Stimulated activated CD8-positive, alpha-beta memory T cell treated with anti-CD3 and anti-CD28 coated beads, Interleukin-12 subunit alpha, Interleukin-12 subunit beta, amount 100 ng/mL, for 4 hours (primary cell): ENCODE measurements around the gene LGMN.

Experiments used
- DNase-seq: peaks from one replicate; pipeline ENCODE4 v3.0.0-alpha.2; 2020; ENCODE audit warnings: low read depth

Gene LGMN

GRCh38 chr14:92675976-92676375, 72.5 kb downstream of the LGMN start:
- DNase-seq, result no peak

- no peak for DNase-seq
Measured at GRCh38 chr14:92675421-92675820, 73.0 kb downstream of the LGMN start.

DNA sequence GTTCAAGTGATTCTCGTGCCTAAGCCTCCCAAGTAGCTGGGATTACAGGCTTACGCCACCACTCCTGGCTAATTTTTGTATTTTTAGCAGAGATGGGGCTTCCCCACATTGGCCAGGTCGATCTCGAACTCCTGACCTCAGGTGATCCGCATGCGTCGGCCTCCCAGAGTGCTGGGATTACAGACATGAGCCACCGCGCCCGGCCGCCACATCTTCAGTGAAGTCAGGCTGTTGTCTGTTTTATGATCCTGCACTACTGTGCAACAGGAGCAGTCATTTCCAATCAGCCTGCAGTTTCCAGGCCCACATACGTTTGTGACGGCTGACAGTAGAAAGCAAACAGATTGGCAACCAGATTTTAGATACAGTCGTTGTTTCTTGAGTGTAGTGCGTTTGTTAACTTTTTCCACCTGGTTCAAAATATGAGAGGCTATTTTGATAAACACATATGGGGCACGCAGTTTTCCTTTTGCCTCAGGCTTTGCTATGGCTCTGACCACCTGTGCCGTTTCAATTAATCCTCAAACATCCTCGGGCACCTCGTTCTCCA, 74.8 kb downstream of the LGMN start:
- no peak for DNase-seq

GRCh38 chr14:92670643-92671366, 77.6 kb downstream of the LGMN start:
- DNase-seq, result no peak

- DNase-seq, result no peak
Measured at GRCh38 chr14:92670160-92670559, 78.3 kb downstream of the LGMN start.

DNA sequence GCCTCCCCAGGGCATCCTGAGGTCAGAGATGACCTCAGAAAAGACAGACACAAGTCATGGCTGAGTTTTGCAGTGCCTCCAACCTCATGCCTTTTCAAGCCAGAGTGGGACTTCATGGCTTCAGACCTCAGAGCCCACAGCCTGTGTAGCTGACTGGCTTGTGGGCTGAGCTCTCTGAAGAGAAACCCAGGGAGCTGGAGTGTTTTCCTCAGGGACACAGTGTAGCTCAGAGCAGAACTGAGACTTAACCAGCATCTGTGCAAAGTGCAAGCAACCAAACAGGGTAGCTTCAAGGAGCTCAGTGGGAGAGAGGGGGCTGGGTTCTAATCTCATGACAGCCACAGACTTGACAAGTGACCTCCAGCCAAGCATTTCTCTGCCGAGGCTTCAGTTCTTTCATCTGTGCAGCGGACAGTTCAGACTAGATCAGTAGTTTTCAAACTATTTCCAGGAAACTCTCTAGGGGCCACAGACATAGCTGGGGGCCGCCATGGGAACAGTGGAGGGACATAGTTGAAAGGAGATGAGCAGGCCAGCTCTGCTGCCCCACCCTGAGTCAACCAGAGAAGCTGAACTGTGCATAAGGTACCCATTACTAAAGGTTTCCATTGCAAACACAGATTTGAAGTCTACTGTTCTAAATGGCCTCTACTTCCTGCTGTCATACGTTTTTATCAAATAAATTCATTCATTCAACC, 80.0 kb downstream of the LGMN start:
- no peak for DNase-seq

- no peak for DNase-seq
Measured at GRCh38 chr14:92666251-92666650, 82.2 kb downstream of the LGMN start.

DNA sequence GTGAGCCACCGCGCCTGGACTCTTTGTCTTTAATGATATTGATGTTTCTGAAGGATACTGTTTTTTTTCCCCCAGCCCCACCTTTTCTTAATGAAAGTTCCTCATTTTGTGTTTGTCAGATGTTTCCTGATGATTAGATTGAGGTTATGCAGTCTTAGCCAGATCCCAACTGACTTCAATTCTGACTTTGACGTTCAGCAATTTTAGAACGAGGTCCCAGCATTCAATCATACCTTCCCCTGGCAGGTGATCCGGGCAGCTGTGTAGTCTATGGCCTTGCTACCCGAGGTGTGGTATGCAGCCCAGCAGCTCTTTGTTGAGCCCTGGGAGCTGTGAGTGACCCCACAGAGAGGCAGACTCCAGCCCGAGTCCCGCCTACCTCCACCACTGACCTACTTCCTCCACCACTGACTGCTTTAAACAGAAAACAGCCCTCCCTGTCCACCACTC, 82.7 kb downstream of the LGMN start:
- no peak for DNase-seq

DNA sequence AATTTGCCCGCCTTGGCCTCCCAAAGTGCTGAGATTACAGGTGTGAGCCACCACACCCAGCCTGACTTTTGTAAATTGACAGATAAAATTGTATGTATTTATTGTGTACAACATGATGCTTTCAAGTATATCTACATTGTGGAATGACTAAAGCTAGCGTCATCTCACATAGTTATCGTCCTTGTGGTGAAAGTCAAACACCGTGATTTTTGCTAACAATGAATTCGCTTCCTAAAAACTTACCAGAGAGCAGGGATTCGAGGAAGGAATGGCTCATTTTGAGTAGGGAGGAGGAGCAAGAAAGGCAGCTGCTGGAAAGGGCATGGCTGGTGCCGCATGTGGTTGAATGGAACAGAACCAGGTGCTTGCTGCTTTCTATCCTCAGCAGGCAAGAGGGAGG, 85.4 kb downstream of the LGMN start:
- no peak for DNase-seq

- no peak for DNase-seq
Measured at GRCh38 chr14:92660571-92660970, 87.9 kb downstream of the LGMN start.

- no peak for DNase-seq
Measured at GRCh38 chr14:92659765-92660561, 88.5 kb downstream of the LGMN start.

DNA sequence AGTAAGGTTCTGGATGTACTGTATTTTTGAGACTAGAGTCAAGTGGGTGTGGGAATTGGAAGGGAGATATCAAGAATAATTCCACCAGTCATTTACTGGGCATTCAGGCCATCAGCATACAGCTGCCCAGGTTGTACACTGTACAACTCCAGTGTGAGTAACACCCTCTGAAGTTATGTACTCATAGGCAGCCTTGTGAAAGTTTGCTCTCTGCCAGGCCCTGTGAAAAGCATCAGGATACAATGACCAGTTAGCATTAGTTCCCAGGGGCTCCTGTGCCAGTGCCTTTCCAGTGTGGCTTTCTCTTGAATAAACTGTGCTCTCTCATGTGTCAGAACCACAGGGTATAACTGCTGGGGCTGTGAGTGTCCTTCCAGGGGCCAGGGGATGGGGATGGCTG, 89.7 kb downstream of the LGMN start:
- DNase-seq, result no peak

GRCh38 chr14:92658160-92658559, 90.3 kb downstream of the LGMN start:
- DNase-seq, result no peak

GRCh38 chr14:92657457-92658142, 90.8 kb downstream of the LGMN start:
- no peak for DNase-seq

GRCh38 chr14:92656306-92657081, 91.9 kb downstream of the LGMN start:
- DNase-seq, result no peak

- DNase-seq, result no peak
Measured at GRCh38 chr14:92655419-92656201, 92.8 kb downstream of the LGMN start.

GRCh38 chr14:92654239-92654901, 94.1 kb downstream of the LGMN start:
- no peak for DNase-seq
